Measurements from ENCODE around the gene SLC39A5. TPM values are rescaled to one million over a fixed set of nuclear protein-coding genes. Genes with fewer than 3 reads are reported as not detected.

Gene SLC39A5
- total and polyA plus RNA-seq, 2 of the 13 experiments (the other 11 are each of a cell fraction or from before 2014, with no cell fraction given): 59.7 to 101 TPM

- in situ Hi-C loops (cut with HindIII; ENCODE audit: extremely low pct_ligation_motif_present, low pct_unique_long_range_greater_than_20kb) (no loop called here), intact Hi-C loops (cut with micrococcal nuclease; ENCODE audit: unreplicated experiment) (no loop called here)
- no peaks in the 10 kb centered on the region for H4K20me1 ChIP-seq (ENCODE audit: insufficient read depth, low read length)
- no peak overlapping the region for H3K4me2 ChIP-seq (ENCODE audit: low read depth, low read length)
- no peak for TF ChIP-seq DMTF1 (CRISPR knock-in tag; IDR thresholded peaks at IDR 0.05)
- TF ChIP-seq ATF6 (CRISPR knock-in tag; conservative IDR thresholded peaks at IDR 0.05): no peak
- TF ChIP-seq CHCHD3 (CRISPR knock-in tag; IDR thresholded peaks at IDR 0.05): no peak
- no peak for TF ChIP-seq CCAR2 (optimal IDR thresholded peaks at IDR 0.05; ENCODE audit: low read depth, low read length)
- TF ChIP-seq ZNF747 (CRISPR knock-in tag; IDR thresholded peaks at IDR 0.05; ENCODE audit: borderline replicate concordance): no peak
- no peak for TF ChIP-seq ZGPAT (CRISPR knock-in tag; IDR thresholded peaks at IDR 0.05)
- TF ChIP-seq NFIB (CRISPR knock-in tag; IDR thresholded peaks at IDR 0.05; ENCODE audit: borderline replicate concordance): no peak
- no peak for TF ChIP-seq ZNF557 (CRISPR knock-in tag; IDR thresholded peaks at IDR 0.05)
- TF ChIP-seq HNRNPK (IDR thresholded peaks at IDR 0.05; ENCODE audit: low read depth, low read length, poor library complexity, severe bottlenecking): no peak
- TF ChIP-seq REXO4 (CRISPR knock-in tag; IDR thresholded peaks at IDR 0.05; ENCODE audit: borderline replicate concordance): no peak
- peaks cover 47% of the 10 kb centered on the region for H3K4me1 ChIP-seq (ENCODE audit: insufficient read depth, low read length)
- ATAC-seq: no peak
- peak overlapping the region; percentile 99 for H3K27ac ChIP-seq (ENCODE audit: extremely low read length, insufficient read depth, low read length)
- H3K9me3 ChIP-seq (ENCODE audit: low read length): no peaks in the 10 kb centered on the region
- ChIA-PET POLR2A (interaction anchor here (0.8 to 5.8 kb wide), 2 partner anchors 8 to 101 kb away, joined by 3 to 96 read pairs; partner anchors contain the start of genes ESYT1 and RNF41), CTCF (ENCODE audit: low intra/inter-chr PET ratio, low total read pairs) (interaction anchor here (1.3 kb wide), 1 partner anchor 29 kb away, joined by 6 read pairs; the partner anchor contains the start of gene ANKRD52)
- no peak overlapping the region for H3K9ac ChIP-seq (ENCODE audit: insufficient read depth, low read depth, low read length)
- H3K79me2 ChIP-seq (ENCODE audit: insufficient read depth, low read length): peaks cover 24% of the 10 kb centered on the region
- no TSS peak for BruUV-seq (replicated peaks)
- no peak overlapping the region for H3K4me3 ChIP-seq (replicated peaks in 1 of 3; ENCODE audit: insufficient read depth in 1 of 3, low read depth in 2 of 3, low read length in 3 of 3)
- no peak for FAIRE-seq
- H2AFZ ChIP-seq (ENCODE audit: low read length): no peak overlapping the region
- no peaks in the 10 kb centered on the region; a peak in 2 of 5 replicates for H3K36me3 ChIP-seq (replicated peaks in 1 of 2; ENCODE audit: control insufficient read depth in 1 of 2, insufficient read depth in 2 of 2, low read length in 2 of 2)
- no peak for DNase-seq (ENCODE audit: low spot score)
- WGBS (ENCODE audit: low lambda C conversion rate): 96% methylated on average over 7 of the region's 7 CpGs
- no peaks in the 10 kb centered on the region for H3K27me3 ChIP-seq (ENCODE audit: control insufficient read depth in 1 of 2, insufficient read depth in 2 of 2, low read length in 2 of 2)
Observed at GRCh38 chr12:56229082-56229481, 769 bp upstream of the SLC39A5 start.

Measured in HepG2 (cell line).